H9 (cell line): Measurements from ENCODE around the gene LEF1. TPM values are rescaled to one million over a fixed set of nuclear protein-coding genes. Genes with fewer than 3 reads are reported as not detected.

Source experiments
- DNase-seq: peaks from one replicate; pipeline ENCODE4 v3.0.0-alpha.2; 2017
- H2AFZ ChIP-seq: one replicate; pipeline ENCODE4 v1.6.1; 2013; ENCODE audit warnings: mild to moderate bottlenecking, low read length, control low read depth, moderate library complexity
- H2AK5ac ChIP-seq: 2 replicates; pipeline ENCODE4 v1.6.1; 2013; ENCODE audit warnings: low read length, control low read depth, mixed read lengths; ENCODE audit not compliant: insufficient read length
- H2BK120ac ChIP-seq: one replicate; pipeline ENCODE4 v1.6.1; 2013; ENCODE audit warnings: low read depth, mild to moderate bottlenecking, low read length, control low read depth, inconsistent platforms; ENCODE audit not compliant: poor library complexity, severe bottlenecking
- H2BK12ac ChIP-seq: 2 replicates; pipeline ENCODE4 v1.6.1; 2013; ENCODE audit warnings: low read length, control low read depth, mixed read lengths, low read depth; ENCODE audit not compliant: insufficient read length
- H2BK15ac ChIP-seq: 2 replicates; pipeline ENCODE4 v1.6.1; 2013; ENCODE audit warnings: low read depth, low read length, control low read depth
- H2BK20ac ChIP-seq: one replicate; pipeline ENCODE4 v1.6.1; 2013; ENCODE audit warnings: low read depth, mild to moderate bottlenecking, low read length, control low read depth, inconsistent platforms; ENCODE audit not compliant: poor library complexity, severe bottlenecking
- H2BK5ac ChIP-seq: 2 replicates; pipeline ENCODE4 v1.6.1; 2013; ENCODE audit warnings: low read length, control low read depth, mixed read lengths; ENCODE audit not compliant: insufficient read length
- H3K14ac ChIP-seq: 2 replicates; pipeline ENCODE4 v1.6.1; 2013; ENCODE audit warnings: low read length, control low read depth; ENCODE audit not compliant: insufficient read depth
- H3K18ac ChIP-seq: 2 replicates; pipeline ENCODE4 v1.6.1; 2013; ENCODE audit warnings: low read depth, mild to moderate bottlenecking, mixed read lengths, low read length, control low read depth; ENCODE audit not compliant: insufficient read length
- H3K23ac ChIP-seq: 2 replicates; pipeline ENCODE4 v1.6.1; 2013; ENCODE audit warnings: low read length, control low read depth, mixed read lengths, low read depth; ENCODE audit not compliant: insufficient read length
- H3K23me2 ChIP-seq: 2 replicates; pipeline ENCODE4 v1.6.1; 2013; ENCODE audit warnings: low read depth, mild to moderate bottlenecking, mixed read lengths, low read length, control low read depth; ENCODE audit not compliant: insufficient read length, poor library complexity, severe bottlenecking
- H3K27ac ChIP-seq: 2 replicates; pipeline ENCODE4 v1.5.1; 2013; ENCODE audit warnings: low read length, control low read depth, mixed read lengths, low read depth; ENCODE audit not compliant: insufficient read length
- H3K27me3 ChIP-seq: 2 replicates; pipeline ENCODE4 v1.6.1; 2013; ENCODE audit warnings: low read length, control low read depth, inconsistent platforms; ENCODE audit not compliant: insufficient read depth
- H3K4ac ChIP-seq: 2 replicates; pipeline ENCODE4 v1.6.1; 2013; ENCODE audit warnings: low read depth, mild to moderate bottlenecking, control low read depth, inconsistent platforms, low read length, moderate library complexity
- H3K4me1 ChIP-seq: 2 replicates; pipeline ENCODE4 v1.6.1; 2013; ENCODE audit warnings: low read length, control low read depth, inconsistent platforms; ENCODE audit not compliant: insufficient read depth
- H3K4me2 ChIP-seq: 2 replicates; pipeline ENCODE4 v1.6.1; 2013; ENCODE audit warnings: low read length, control low read depth, mixed read lengths; ENCODE audit not compliant: insufficient read length, insufficient read depth
- H3K56ac ChIP-seq: 2 replicates; pipeline ENCODE4 v1.6.1; 2013; ENCODE audit warnings: low read depth, mild to moderate bottlenecking, mixed read lengths, low read length, control low read depth; ENCODE audit not compliant: insufficient read length
- H3K79me1 ChIP-seq: 2 replicates; pipeline ENCODE4 v1.6.1; 2013; ENCODE audit warnings: low read depth, mild to moderate bottlenecking, moderate library complexity, low read length, control low read depth, inconsistent platforms; ENCODE audit not compliant: insufficient read depth, poor library complexity, severe bottlenecking
- H3K79me2 ChIP-seq: 2 replicates; pipeline ENCODE4 v1.6.1; 2013; ENCODE audit warnings: low read length, control low read depth, inconsistent platforms; ENCODE audit not compliant: insufficient read depth
- H3K9ac ChIP-seq: 2 replicates; pipeline ENCODE4 v1.6.1; 2013; ENCODE audit warnings: low read length, control low read depth, mixed read lengths; ENCODE audit not compliant: insufficient read length; ENCODE audit errors: extremely low read depth
- H3K9me3 ChIP-seq: one replicate; pipeline ENCODE4 v1.6.1; 2013; ENCODE audit warnings: low read depth, low read length, inconsistent platforms; ENCODE audit not compliant: control insufficient read depth
- H3T11ph ChIP-seq: one replicate; pipeline ENCODE4 v1.6.1; 2013; ENCODE audit warnings: mild to moderate bottlenecking, low read length, control low read depth, inconsistent platforms
- H4K20me1 ChIP-seq: one replicate; pipeline ENCODE4 v1.6.1; 2013; ENCODE audit not compliant: control insufficient read depth, insufficient read length, insufficient read depth
- H4K5ac ChIP-seq: 2 replicates; pipeline ENCODE4 v1.6.1; 2013; ENCODE audit warnings: low read depth, mild to moderate bottlenecking, mixed read lengths, low read length, control low read depth; ENCODE audit not compliant: insufficient read length
- H4K8ac ChIP-seq: replicated peaks from 2 replicates; pipeline ENCODE4 v1.6.1; 2013; ENCODE audit warnings: low read length, control low read depth, mixed read lengths, low read depth; ENCODE audit not compliant: insufficient read length
- H4K91ac ChIP-seq: 2 replicates; pipeline ENCODE4 v1.6.1; 2013; ENCODE audit warnings: low read depth, mild to moderate bottlenecking, moderate library complexity, mixed read lengths, low read length, control low read depth; ENCODE audit not compliant: insufficient read length
- H3K27ac Mint-ChIP-seq, 3 experiments: 2 replicates in 2 of 3; 3 replicates in 1 of 3; pipeline ENCODE4 v1.8.0; 2020 to 2021; ENCODE audit warnings: mixed read lengths in 3 of 3, mild to moderate bottlenecking in 1 of 3, moderate library complexity in 1 of 3
- H3K27me3 Mint-ChIP-seq: 2 replicates; pipeline ENCODE4 v1.8.0; 2021; ENCODE audit warnings: low read depth, mild to moderate bottlenecking, moderate library complexity, mixed read lengths
- H3K36me3 Mint-ChIP-seq, 3 experiments: 2 replicates in 2 of 3; 3 replicates in 1 of 3; pipeline ENCODE4 v1.8.0; 2020 to 2021; ENCODE audit warnings: low read depth in 3 of 3, mixed read lengths in 3 of 3; ENCODE audit not compliant: insufficient read depth in 1 of 3
- H3K4me1 Mint-ChIP-seq, 2 experiments: 2 replicates each; pipeline ENCODE4 v1.8.0; 2020; ENCODE audit warnings: mixed read lengths in 2 of 2
- H3K4me3 Mint-ChIP-seq, 2 experiments: 2 replicates in 1 of 2; 3 replicates in 1 of 2; pipeline ENCODE4 v1.8.0; 2020 to 2021; ENCODE audit warnings: mild to moderate bottlenecking in 2 of 2, mixed read lengths in 2 of 2, moderate library complexity in 1 of 2
- H3K9me3 Mint-ChIP-seq, 2 experiments: 2 replicates in 1 of 2; 3 replicates in 1 of 2; pipeline ENCODE4 v1.8.0; 2020; ENCODE audit warnings: mild to moderate bottlenecking in 2 of 2, mixed read lengths in 2 of 2, moderate library complexity in 1 of 2
- CTCF ChIP-seq: fragments of 200-600 bp; sonication (generic); conservative IDR thresholded peaks from 3 replicates; pipeline ENCODE4 v1.8.0; 2021; ENCODE audit warnings: antibody characterized with exemption, mild to moderate bottlenecking
- WGBS: extraction: QIAGEN DNeasy Blood & Tissue Kit; methylation state at CpG from one replicate; pipeline ENCODE4 v1.1.7; 2013; ENCODE audit warnings: missing lambda C conversion rate, low lambda C conversion rate, mixed read lengths; ENCODE audit not compliant: insufficient read length; ENCODE audit errors: extremely low coverage; 5-methylcytosine and 5-hydroxymethylcytosine counted together
- total RNA-seq: library from RNA; stranded (reverse); gene quantifications from 2 replicates; pipeline ENCODE4 v1.2.1, GENCODE V29; 2021

The LEF1 gene
- total RNA-seq, 1 experiment from 2014 or later: 2.5 TPM

GRCh38 chr4:108181704-108182103 is 13.0 kb upstream of the LEF1 start:
- H4K91ac ChIP-seq: no peak overlapping the region
- H3K4me1 Mint-ChIP-seq: peaks cover under 1 to 4% of the 10 kb centered on the region in 2 experiments

More at GRCh38 chr4:108181704-108182103, 13.0 kb upstream of the LEF1 start:
- no peak overlapping the region for H3K56ac ChIP-seq
- no peak overlapping the region for H2AK5ac ChIP-seq
- H2BK120ac ChIP-seq: no peak overlapping the region
- no peak overlapping the region for H2BK5ac ChIP-seq
- no peak overlapping the region for H3K4me2 ChIP-seq
- no peak overlapping the region for H2BK20ac ChIP-seq
- no peak overlapping the region for H4K8ac ChIP-seq
- no peak overlapping the region for H3K18ac ChIP-seq
- H3K14ac ChIP-seq: no peak overlapping the region
- Mint-ChIP-seq H3K27ac (no peak overlapping the region), H3K27me3 (peaks cover 92% of the 10 kb centered on the region), H3K36me3 (no peaks in the 10 kb centered on the region), H3K4me3 (no peak overlapping the region), H3K9me3 (no peaks in the 10 kb centered on the region; a peak in 1 of 5 replicates)
- TF ChIP-seq CTCF: peak; percentile 40; the same call in 2 of the 3 replicates
- H4K20me1 ChIP-seq: no peaks in the 10 kb centered on the region
- no peaks in the 10 kb centered on the region for H3K4me1 ChIP-seq
- no peak overlapping the region for H3K27ac ChIP-seq
- H2BK12ac ChIP-seq: no peak overlapping the region
- H4K5ac ChIP-seq: no peak overlapping the region
- H3K4ac ChIP-seq: no peak overlapping the region
- H3T11ph ChIP-seq: no peak overlapping the region
- no peaks in the 10 kb centered on the region for H3K79me2 ChIP-seq
- no peak overlapping the region for H2BK15ac ChIP-seq
- no peaks in the 10 kb centered on the region for H3K9me3 ChIP-seq
- no peaks in the 10 kb centered on the region for H3K23me2 ChIP-seq
- H3K23ac ChIP-seq: no peak overlapping the region
- no CpG with 5 or more reads among the region's 2 CpGs for WGBS
- no peaks in the 10 kb centered on the region; the same call in 1 of the 2 replicates for H3K27me3 ChIP-seq
- no peak overlapping the region for H3K9ac ChIP-seq
- no peak for DNase-seq
- no peaks in the 10 kb centered on the region for H3K79me1 ChIP-seq
- H2AFZ ChIP-seq: no peak overlapping the region
